HEK293T (cell line): ENCODE measurements around the gene GSTM4.

Experiments
- ARNT ChIP-seq: fragments of 450-650 bp; IDR thresholded peaks from 2 replicates; pipeline ENCODE4 v1.6.1; 2017; ENCODE audit warnings: mild to moderate bottlenecking
- BHLHE40 ChIP-seq: fragments of 450-650 bp; IDR thresholded peaks from 2 replicates; pipeline ENCODE4 v1.6.1; 2016; ENCODE audit warnings: mild to moderate bottlenecking, moderate library complexity, borderline replicate concordance
- CTBP1 ChIP-seq: fragments of 450-650 bp; IDR thresholded peaks from 2 replicates; pipeline ENCODE4 v1.6.1; 2016; ENCODE audit warnings: borderline replicate concordance
- ELF4 ChIP-seq: fragments of 450-650 bp; IDR thresholded peaks from 2 replicates; pipeline ENCODE4 v1.6.1; 2017; ENCODE audit warnings: antibody characterized with exemption
- FOXA1 ChIP-seq: fragments of 450-650 bp; IDR thresholded peaks from 2 replicates; pipeline ENCODE4 v1.6.1; 2016; ENCODE audit warnings: mild to moderate bottlenecking
- FOXK2 ChIP-seq: fragments of 450-650 bp; IDR thresholded peaks from 2 replicates; pipeline ENCODE4 v1.6.1; 2016; ENCODE audit warnings: mild to moderate bottlenecking
- FOXM1 ChIP-seq: fragments of 450-650 bp; IDR thresholded peaks from 2 replicates; pipeline ENCODE4 v1.6.1; 2017; ENCODE audit warnings: mild to moderate bottlenecking, borderline replicate concordance
- HDGF ChIP-seq: fragments of 450-650 bp; IDR thresholded peaks from 2 replicates; pipeline ENCODE4 v1.6.1; 2017; ENCODE audit warnings: antibody characterized with exemption, borderline replicate concordance
- NFRKB ChIP-seq: fragments of 450-650 bp; IDR thresholded peaks from 2 replicates; pipeline ENCODE4 v1.6.1; 2016; ENCODE audit warnings: mild to moderate bottlenecking, moderate library complexity
- PKNOX1 ChIP-seq: fragments of 450-650 bp; IDR thresholded peaks from 2 replicates; pipeline ENCODE4 v1.6.1; 2016
- SP1 ChIP-seq: fragments of 450-650 bp; IDR thresholded peaks from 2 replicates; pipeline ENCODE4 v1.6.1; 2017
- SUZ12 ChIP-seq: fragments of 450-650 bp; IDR thresholded peaks from 2 replicates; pipeline ENCODE4 v1.6.1; 2016; ENCODE audit warnings: mild to moderate bottlenecking
- ZNF384 ChIP-seq: fragments of 450-650 bp; IDR thresholded peaks from 2 replicates; pipeline ENCODE4 v1.6.1; 2016

GRCh38 chr1:109668123-109668775 is 12.3 kb downstream of the GSTM4 start:
- no peak for TF ChIP-seq ARNT
- TF ChIP-seq BHLHE40 = no peak
- TF ChIP-seq FOXM1 = no peak
- TF ChIP-seq ZNF384 = no peak
- no peak for TF ChIP-seq CTBP1
- no peak for TF ChIP-seq HDGF
- TF ChIP-seq SP1 = no peak
- TF ChIP-seq ELF4 = no peak
- TF ChIP-seq NFRKB = no peak
- no peak for TF ChIP-seq FOXA1
- TF ChIP-seq FOXK2 = no peak
- no peak for TF ChIP-seq PKNOX1
- TF ChIP-seq SUZ12 = no peak
